Tibial artery (tissue), 4 donors: Measurements from ENCODE around the gene FBXO42.

ENCODE experiments used
- DNase-seq, 2 donors: peaks; one replicate each; pipeline ENCODE4 v3.0.0-alpha.2; 2019
- H3K27ac ChIP-seq, 2 donors: fragments of 200-600 bp; sonication (generic) in 1 of 2; 1 replicate in 1 of 2; 2 replicates in 1 of 2; pipeline ENCODE4 v1.5.1; 2018 to 2019; ENCODE audit warnings: mild to moderate bottlenecking in 1 of 2
- H3K27me3 ChIP-seq, 2 donors: fragments of 200-600 bp; sonication (generic) in 1 of 2; one replicate each; pipeline versions ENCODE4 v1.5.1 to v1.6.0; 2016 to 2019
- H3K36me3 ChIP-seq, 3 donors: fragments of 200-600 bp; sonication (generic) in 2 of 3; one replicate each; pipeline ENCODE4 v1.5.1; 2016 to 2019; ENCODE audit warnings: mild to moderate bottlenecking in 2 of 3
- H3K4me1 ChIP-seq, 4 donors: fragments of 200-600 bp; sonication (generic) in 2 of 4; 1 replicate in 3 of 4; 2 replicates in 1 of 4; pipeline ENCODE4 v1.5.1; 2016 to 2019
- H3K4me3 ChIP-seq, 2 donors: fragments of 200-600 bp; sonication (generic) in 1 of 2; 1 replicate in 1 of 2; 2 replicates in 1 of 2; pipeline ENCODE4 v1.5.1; 2018 to 2019; ENCODE audit warnings: mild to moderate bottlenecking in 2 of 2
- H3K9me3 ChIP-seq, 3 donors: fragments of 200-600 bp; sonication (generic) in 1 of 3; one replicate each; pipeline ENCODE4 v1.5.1; 2016 to 2019
- intact Hi-C: fragments of 100-400 bp; cut with DNase I; formaldehyde crosslinking; loops from one replicate; pipeline ENCODE4 v1.15.0; 2023; ENCODE audit warnings: low total_unique reads
- TF ChIP-seq, protein P1 (sequence below), 2 experiments: fragments of 200-600 bp in 1 of 2; fragments of 450-650 bp in 1 of 2; IDR thresholded peaks; one replicate each; pipeline ENCODE4 v1.5.1; 2017 to 2019; ENCODE audit warnings: antibody characterized with exemption in 2 of 2, mild to moderate bottlenecking in 1 of 2, moderate library complexity in 1 of 2

The FBXO42 gene

GRCh38 chr1:16237343-16237830 lies 114.9 kb downstream of the FBXO42 start:
- Histone ChIP-seq H3K4me3 (peak overlapping the region; percentile 54 to 70), H3K27ac (peak overlapping the region; percentile 80 to 87), H3K4me1 (peaks cover 0 to 19% (median 12%) of the 10 kb centered on the region in 4 donors), H3K36me3 (peaks cover 0 to 5% (median 2%) of the 10 kb centered on the region in 3 donors), H3K27me3 (no peaks in the 10 kb centered on the region), H3K9me3 (no peaks in the 10 kb centered on the region)
- no peak for DNase-seq
- intact Hi-C loops = no loop called here
- TF ChIP-seq, protein P1, sequence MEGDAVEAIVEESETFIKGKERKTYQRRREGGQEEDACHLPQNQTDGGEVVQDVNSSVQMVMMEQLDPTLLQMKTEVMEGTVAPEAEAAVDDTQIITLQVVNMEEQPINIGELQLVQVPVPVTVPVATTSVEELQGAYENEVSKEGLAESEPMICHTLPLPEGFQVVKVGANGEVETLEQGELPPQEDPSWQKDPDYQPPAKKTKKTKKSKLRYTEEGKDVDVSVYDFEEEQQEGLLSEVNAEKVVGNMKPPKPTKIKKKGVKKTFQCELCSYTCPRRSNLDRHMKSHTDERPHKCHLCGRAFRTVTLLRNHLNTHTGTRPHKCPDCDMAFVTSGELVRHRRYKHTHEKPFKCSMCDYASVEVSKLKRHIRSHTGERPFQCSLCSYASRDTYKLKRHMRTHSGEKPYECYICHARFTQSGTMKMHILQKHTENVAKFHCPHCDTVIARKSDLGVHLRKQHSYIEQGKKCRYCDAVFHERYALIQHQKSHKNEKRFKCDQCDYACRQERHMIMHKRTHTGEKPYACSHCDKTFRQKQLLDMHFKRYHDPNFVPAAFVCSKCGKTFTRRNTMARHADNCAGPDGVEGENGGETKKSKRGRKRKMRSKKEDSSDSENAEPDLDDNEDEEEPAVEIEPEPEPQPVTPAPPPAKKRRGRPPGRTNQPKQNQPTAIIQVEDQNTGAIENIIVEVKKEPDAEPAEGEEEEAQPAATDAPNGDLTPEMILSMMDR (IDR thresholded peaks at IDR 0.05) = no peak

GRCh38 chr1:16236511-16237342 lies 115.6 kb downstream of the FBXO42 start, which contains the start of gene CPLANE2:
TSS of gene CPLANE2 (minus strand) at chr1:16237183. CDS start at chr1:16236742, 441 bp downstream.
- intact Hi-C loops = no loop called here
- no peaks in the 10 kb centered on the region for H3K9me3 ChIP-seq

DNA sequence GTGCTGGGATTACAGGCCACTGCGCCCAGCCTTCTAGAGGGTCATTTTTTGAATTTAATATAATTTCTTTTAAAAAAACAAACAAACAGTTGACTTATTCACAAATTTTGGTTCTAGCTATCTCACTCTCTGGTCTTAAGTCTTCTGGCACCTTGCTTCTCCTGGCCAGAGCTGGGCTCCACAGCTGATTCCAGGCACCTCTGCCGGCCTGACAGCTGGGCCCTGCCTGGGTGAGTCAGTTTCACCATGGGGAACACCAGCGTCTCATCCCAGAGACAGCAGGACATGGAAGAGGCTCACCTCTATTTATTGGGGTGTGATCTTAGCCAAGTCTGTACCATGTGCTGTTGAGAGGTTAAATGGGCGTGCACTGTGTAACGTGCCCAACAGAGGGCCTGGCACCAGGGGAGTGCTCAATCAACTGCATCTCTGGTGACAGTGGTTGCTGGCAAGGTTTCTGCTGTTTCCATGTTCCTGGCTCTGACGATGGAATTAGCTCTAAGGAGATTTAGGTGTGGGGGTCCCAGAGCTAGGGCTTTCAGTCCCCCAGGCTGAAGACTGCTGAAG lies 116.3 kb downstream of the FBXO42 start:
- TF ChIP-seq, protein P1 (IDR thresholded peaks at IDR 0.05) = peak in 1 of 2 experiments; percentile 8
- peaks cover 0 to 17% (median 9%) of the 10 kb centered on the region in 3 donors for H3K36me3 ChIP-seq
- intact Hi-C loops = no loop called here
- H3K4me1 ChIP-seq = peaks cover 0 to 19% (median 12%) of the 10 kb centered on the region in 4 donors
- no peaks in the 10 kb centered on the region for H3K9me3 ChIP-seq
- DNase-seq = no peak
- H3K27ac ChIP-seq = peak overlapping the region; percentile 80 to 87
- peak overlapping the region; percentile 54 to 70 for H3K4me3 ChIP-seq
- no peaks in the 10 kb centered on the region for H3K27me3 ChIP-seq

More at GRCh38 chr1:16236511-16237342, 115.6 kb downstream of the FBXO42 start, which contains the start of gene CPLANE2:
- H3K27me3 ChIP-seq = no peaks in the 10 kb centered on the region
- H3K36me3 ChIP-seq = peaks cover 0 to 12% (median 8%) of the 10 kb centered on the region in 3 donors
- TF ChIP-seq, protein P1 (IDR thresholded peaks at IDR 0.05) = no peak
- peak within 1 kb of the TSS; percentile 54 to 70 for H3K4me3 ChIP-seq
- peak; percentile 93 to 96 for DNase-seq
- peaks cover 0 to 19% (median 12%) of the 10 kb centered on the region in 4 donors for H3K4me1 ChIP-seq
- H3K27ac ChIP-seq = peak within 1 kb of the TSS; percentile 80 to 87

DNA sequence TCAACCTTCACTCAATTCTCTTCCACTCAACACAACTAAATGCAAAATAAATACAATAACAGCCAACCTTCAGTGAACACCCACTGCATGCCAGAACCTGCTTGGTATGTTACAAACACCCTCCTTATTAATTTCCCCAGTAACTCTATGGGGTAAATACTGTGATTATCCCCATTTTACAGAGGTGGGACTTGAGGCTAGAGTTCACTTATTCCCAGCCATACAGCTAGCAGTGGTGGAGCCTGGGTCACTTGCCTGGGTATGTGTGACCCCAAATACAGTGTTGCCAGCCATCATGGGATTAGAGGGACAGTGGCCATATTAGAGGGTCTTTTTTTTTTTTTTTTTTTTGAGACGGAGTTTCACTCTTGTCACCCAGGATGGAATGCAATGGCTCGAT lies 116.9 kb downstream of the FBXO42 start:
- no peak overlapping the region for H3K27ac ChIP-seq
- DNase-seq = no peak
- no peaks in the 10 kb centered on the region for H3K9me3 ChIP-seq
- H3K4me3 ChIP-seq = no peak overlapping the region
- TF ChIP-seq, protein P1 (IDR thresholded peaks at IDR 0.05) = no peak
- H3K27me3 ChIP-seq = no peaks in the 10 kb centered on the region
- H3K36me3 ChIP-seq = peaks cover 0 to 23% (median 9%) of the 10 kb centered on the region in 3 donors
- peaks cover 0 to 19% (median 12%) of the 10 kb centered on the region in 4 donors for H3K4me1 ChIP-seq
- intact Hi-C loops = no loop called here

DNA sequence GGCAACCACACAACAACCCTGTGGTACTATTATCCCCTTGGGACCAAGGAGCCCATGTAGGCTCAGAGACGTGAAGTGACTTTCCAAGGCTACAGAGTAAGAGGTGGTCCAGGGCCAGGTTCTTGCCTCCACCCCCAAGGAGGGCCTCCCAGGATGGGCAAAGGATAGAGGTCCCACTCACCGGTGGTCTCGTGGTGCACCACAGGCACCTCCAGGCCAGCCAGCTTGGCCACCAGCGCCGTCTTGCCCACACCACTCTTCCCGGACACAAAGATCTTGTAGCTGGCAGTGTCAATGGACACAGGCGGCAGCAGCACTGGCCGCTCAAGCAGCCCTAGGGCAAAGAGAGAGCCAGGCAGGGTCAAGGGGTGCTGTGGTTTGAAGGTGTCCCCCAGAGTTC lies 118.8 kb downstream of the FBXO42 start:
- H3K4me1 ChIP-seq = peaks cover 0 to 19% (median 12%) of the 10 kb centered on the region in 4 donors

More for the DNA sequence above, 118.8 kb downstream of the FBXO42 start:
- intact Hi-C loops = no loop called here
- TF ChIP-seq, protein P1 (IDR thresholded peaks at IDR 0.05) = no peak
- peaks cover 0 to 27% (median 9%) of the 10 kb centered on the region in 3 donors for H3K36me3 ChIP-seq
- no peak overlapping the region for H3K4me3 ChIP-seq
- H3K9me3 ChIP-seq = no peaks in the 10 kb centered on the region
- no peak for DNase-seq
- H3K27ac ChIP-seq = no peak overlapping the region
- H3K27me3 ChIP-seq = peaks cover 0 to 5% of the 10 kb centered on the region in 2 donors
